ENCODE data around the gene SPRR3.
"Not testable (repeated sequence)": the region's sequence is repeated elsewhere in the genome, so short reads cannot be mapped to it uniquely, and the experiment has no call there.

SPRR3 gene

GRCh38 chr1:152983743-152984142 is 17.8 kb upstream of the SPRR3 start, which contains the start of gene SPRR1A:
Gene SPRR1A (plus strand): TSS chr1:152984081. CDS start chr1:152985231, 1,150 bp downstream.
- DNase-seq = no peak

- no peak for DNase-seq
Measured at GRCh38 chr1:152986578-152986977, 15.0 kb upstream of the SPRR3 start.

GRCh38 chr1:152993186-152993585 is 8.4 kb upstream of the SPRR3 start:
- no peak for DNase-seq

- DNase-seq = no peak
Measured at GRCh38 chr1:152995842-152996241, 5.7 kb upstream of the SPRR3 start.

GRCh38 chr1:152996633-152997400 is 4.7 kb upstream of the SPRR3 start:
- no peak for DNase-seq

- DNase-seq = no peak
Measured at GRCh38 chr1:152997901-152998300, 3.6 kb upstream of the SPRR3 start.

GRCh38 chr1:152998476-152998875 is 3.1 kb upstream of the SPRR3 start:
- no peak for DNase-seq

- DNase-seq = no peak
Measured at GRCh38 chr1:152999818-153000217, 1.7 kb upstream of the SPRR3 start.

GRCh38 chr1:153000294-153000693 is 1.3 kb upstream of the SPRR3 start:
- no peak for DNase-seq

- not testable (repeated sequence) for DNase-seq
Measured at GRCh38 chr1:153011235-153011758, 9.7 kb downstream of the SPRR3 start.

- DNase-seq = not testable (repeated sequence)
Measured at GRCh38 chr1:153021829-153022228, 20.3 kb downstream of the SPRR3 start.

- not testable (repeated sequence) for DNase-seq
Measured at GRCh38 chr1:153022340-153022739, 20.8 kb downstream of the SPRR3 start.

- no peak for DNase-seq
Measured at GRCh38 chr1:153023109-153023508, 21.6 kb downstream of the SPRR3 start.

GRCh38 chr1:153024413-153024812 is 22.9 kb downstream of the SPRR3 start:
- no peak for DNase-seq

- DNase-seq = no peak
Measured at GRCh38 chr1:153025797-153026196, 24.2 kb downstream of the SPRR3 start.

- DNase-seq = no peak
Measured at GRCh38 chr1:153028766-153029165, 27.2 kb downstream of the SPRR3 start.

GRCh38 chr1:153030895-153031294 is 29.3 kb downstream of the SPRR3 start, which contains the start of gene SPRR1B:
Gene SPRR1B (plus strand): TSS chr1:153031203. CDS start chr1:153032346, 1,143 bp downstream.
- no peak for DNase-seq

- no peak for DNase-seq
Measured at GRCh38 chr1:153032073-153032472, 30.5 kb downstream of the SPRR3 start.

GRCh38 chr1:153032677-153033308 is 31.2 kb downstream of the SPRR3 start:
- DNase-seq = no peak

- DNase-seq = no peak
Measured at GRCh38 chr1:153035211-153035610, 33.7 kb downstream of the SPRR3 start.

- no peak for DNase-seq
Measured at GRCh38 chr1:153040950-153041631, 39.5 kb downstream of the SPRR3 start, which contains the start of gene SPRR2D. Gene SPRR2D (minus strand): TSS chr1:153041120. CDS start chr1:153040346, 774 bp downstream.

GRCh38 chr1:153049211-153049610 is 47.7 kb downstream of the SPRR3 start:
- no peak for DNase-seq
